NCI-H1417 treated with DMSO at 0.1 percent for 48 hours (cell line): ENCODE results near the gene ZNF24.

Experiments used
- DNase-seq: peaks from one replicate; lab custom pipeline; 2025; lab: John Stamatoyannopoulos, UW

Gene ZNF24

GRCh38 chr18:35291166-35291565 is 53.1 kb downstream of the ZNF24 start:
- DNase-seq: no peak

- peak; percentile 78 for DNase-seq
Observed at GRCh38 chr18:35290094-35290735, 54.0 kb downstream of the ZNF24 start, which contains the start of gene ZSCAN30. Gene ZSCAN30 (minus strand): TSS chr18:35290229. CDS start chr18:35264352, 25,877 bp downstream.

- DNase-seq: no peak
Observed at GRCh38 chr18:35289727-35290093, 54.5 kb downstream of the ZNF24 start.

- no peak for DNase-seq
Observed at GRCh38 chr18:35289293-35289692, 54.9 kb downstream of the ZNF24 start.

- no peak for DNase-seq
Observed at GRCh38 chr18:35284841-35285240, 59.4 kb downstream of the ZNF24 start.

GRCh38 chr18:35283923-35284794 is 60.1 kb downstream of the ZNF24 start:
- no peak for DNase-seq

GRCh38 chr18:35282353-35282752 is 61.9 kb downstream of the ZNF24 start:
- no peak for DNase-seq
